IMR-90 (cell line): Measurements from ENCODE around the gene ZNF592. TPM values are rescaled to one million over a fixed set of nuclear protein-coding genes. Genes with fewer than 3 reads are reported as not detected.

Experiments used
- ATAC-seq: fragments of 200-7000 bp; cut with Tn5 transposase; 2 replicates; pipeline ENCODE4 v1.9.1; 2020; ENCODE audit warnings: low read depth, mild to moderate bottlenecking, moderate library complexity
- BruUV-seq: library from RNA; stranded (reverse); fragments of 400-500 nt; replicated peaks from 2 replicates; lab custom pipeline; 2021; lab: Mats Ljungman, UMichigan
- CTCF ChIA-PET: fragments of 300-600 bp; formaldehyde crosslinking; extraction: SDS; loops from one replicate; lab custom pipeline; 2021; ENCODE audit warnings: antibody characterized with exemption; lab: Yijun Ruan, JAX
- POLR2A ChIA-PET: fragments of 300-600 bp; sonication (Branson Sonifier 250); formaldehyde crosslinking; loops from one replicate; lab custom pipeline; 2022; ENCODE audit warnings: antibody characterized with exemption; ENCODE audit not compliant: unreplicated experiment; lab: Charles Lee
- DNase-seq: peaks from one replicate; pipeline ENCODE4 v3.0.0; 2013
- H2AFZ ChIP-seq: replicated peaks from 2 replicates; pipeline ENCODE3; 2013; ENCODE audit warnings: low read length, mild to moderate bottlenecking; ENCODE audit not compliant: poor library complexity
- H2AK5ac ChIP-seq: 2 replicates; pipeline ENCODE4 v1.6.1; 2013; ENCODE audit warnings: low read depth, low read length, inconsistent platforms
- H2AK9ac ChIP-seq: replicated peaks from 2 replicates; pipeline ENCODE3; 2013; ENCODE audit warnings: mild to moderate bottlenecking, low read depth, low read length, moderate library complexity; ENCODE audit not compliant: poor library complexity
- H2BK120ac ChIP-seq: 2 replicates; pipeline ENCODE4 v1.6.1; 2013; ENCODE audit warnings: low read depth, low read length, inconsistent platforms
- H2BK15ac ChIP-seq: 3 replicates; pipeline ENCODE4 v1.6.1; 2013; ENCODE audit warnings: low read depth, low read length, inconsistent platforms
- H2BK20ac ChIP-seq: 2 replicates; pipeline ENCODE4 v1.6.1; 2013; ENCODE audit warnings: low read depth, mild to moderate bottlenecking, inconsistent platforms, low read length, moderate library complexity
- H2BK5ac ChIP-seq: 2 replicates; pipeline ENCODE4 v1.6.1; 2013; ENCODE audit warnings: mild to moderate bottlenecking, low read depth, low read length, inconsistent platforms; ENCODE audit not compliant: poor library complexity, severe bottlenecking
- H3K14ac ChIP-seq: replicated peaks from 2 replicates; pipeline ENCODE4 v1.6.1; 2013; ENCODE audit warnings: low read depth, low read length, inconsistent platforms
- H3K18ac ChIP-seq: 2 replicates; pipeline ENCODE4 v1.6.1; 2013; ENCODE audit warnings: low read depth, low read length, control low read depth
- H3K23ac ChIP-seq: 2 replicates; pipeline ENCODE4 v1.6.1; 2013; ENCODE audit warnings: low read depth, low read length, inconsistent platforms
- H3K27ac ChIP-seq: 2 replicates; pipeline ENCODE4 v1.5.1; 2013; ENCODE audit warnings: mild to moderate bottlenecking, control low read depth, low read length; ENCODE audit not compliant: insufficient read depth
- H3K27me3 ChIP-seq: 2 replicates; pipeline ENCODE4 v1.6.1; 2013; ENCODE audit warnings: low read length; ENCODE audit not compliant: control insufficient read depth, insufficient read depth
- H3K36me3 ChIP-seq: 2 replicates; pipeline ENCODE4 v1.6.1; 2013; ENCODE audit warnings: low read length, mixed read lengths; ENCODE audit not compliant: control insufficient read depth, insufficient read depth
- H3K4ac ChIP-seq: 2 replicates; pipeline ENCODE4 v1.6.1; 2013; ENCODE audit warnings: low read depth, low read length, inconsistent platforms
- H3K4me1 ChIP-seq: 2 replicates; pipeline ENCODE4 v1.6.1; 2013; ENCODE audit warnings: low read length, mixed read lengths; ENCODE audit not compliant: control insufficient read depth, insufficient read depth
- H3K4me2 ChIP-seq: 2 replicates; pipeline ENCODE4 v1.6.1; 2013; ENCODE audit warnings: low read depth, mild to moderate bottlenecking, control low read depth, low read length, moderate library complexity
- H3K4me3 ChIP-seq: 2 replicates; pipeline ENCODE4 v1.5.1; 2013; ENCODE audit warnings: low read depth, mild to moderate bottlenecking, control low read depth, low read length, moderate library complexity; ENCODE audit not compliant: insufficient read depth
- H3K56ac ChIP-seq: 2 replicates; pipeline ENCODE4 v1.6.1; 2013; ENCODE audit warnings: low read length, inconsistent platforms; ENCODE audit not compliant: insufficient read depth; ENCODE audit errors: extremely low read depth
- H3K79me1 ChIP-seq, 2 experiments: 2 replicates each; pipeline ENCODE4 v1.6.1; 2013; ENCODE audit warnings: low read length in 2 of 2, inconsistent platforms in 1 of 2, low read depth in 1 of 2
- H3K9ac ChIP-seq: 2 replicates; pipeline ENCODE4 v1.6.1; 2013; ENCODE audit warnings: low read depth, low read length, control low read depth
- H3K9me1 ChIP-seq: 2 replicates; pipeline ENCODE4 v1.6.1; 2013; ENCODE audit warnings: low read length, inconsistent platforms; ENCODE audit not compliant: insufficient read depth
- H3K9me3 ChIP-seq: 2 replicates; pipeline ENCODE4 v1.6.1; 2013; ENCODE audit warnings: low read length; ENCODE audit not compliant: control insufficient read depth, insufficient read depth
- H4K20me1 ChIP-seq: 2 replicates; pipeline ENCODE4 v1.6.1; 2013; ENCODE audit warnings: low read length, inconsistent platforms; ENCODE audit not compliant: insufficient read depth
- H4K5ac ChIP-seq: 2 replicates; pipeline ENCODE4 v1.6.1; 2013; ENCODE audit warnings: mild to moderate bottlenecking, low read depth, low read length, control low read depth
- H4K8ac ChIP-seq, 2 experiments: 2 replicates each; pipeline ENCODE4 v1.6.1; 2013; ENCODE audit warnings: low read depth in 2 of 2, low read length in 2 of 2, control low read depth in 1 of 2, inconsistent platforms in 1 of 2
- H4K91ac ChIP-seq: 2 replicates; pipeline ENCODE4 v1.6.1; 2013; ENCODE audit warnings: low read depth, low read length, inconsistent platforms; ENCODE audit not compliant: insufficient read depth
- BHLHE40 ChIP-seq: fragments of 150-350 bp; IDR thresholded peaks from 2 replicates; pipeline ENCODE4 v1.6.1; 2016; ENCODE audit warnings: mild to moderate bottlenecking, low read depth, low read length
- CEBPB ChIP-seq: IDR thresholded peaks from 2 replicates; pipeline ENCODE4 v1.6.1; 2012; ENCODE audit warnings: low read depth, low read length, improper control_type of control experiment
- CHD1 ChIP-seq: IDR thresholded peaks from 2 replicates; pipeline ENCODE4 v1.6.1; 2012; ENCODE audit warnings: low read depth, low read length, improper control_type of control experiment
- CTCF ChIP-seq: conservative IDR thresholded peaks from 2 replicates; pipeline ENCODE4 v1.5.1; 2012; ENCODE audit warnings: mild to moderate bottlenecking, low read depth, low read length, improper control_type of control experiment
- ELK1 ChIP-seq: fragments of 150-350 bp; IDR thresholded peaks from 2 replicates; pipeline ENCODE4 v1.6.1; 2016; ENCODE audit warnings: low read depth, mild to moderate bottlenecking, low read length, moderate library complexity, borderline replicate concordance
- FOS ChIP-seq: fragments of 150-350 bp; IDR thresholded peaks from 2 replicates; pipeline ENCODE4 v1.6.1; 2016; ENCODE audit warnings: low read depth, low read length
- MAFK ChIP-seq: IDR thresholded peaks from 2 replicates; pipeline ENCODE4 v1.6.1; 2012; ENCODE audit warnings: low read depth, low read length, improper control_type of control experiment
- MAZ ChIP-seq: IDR thresholded peaks from 2 replicates; pipeline ENCODE4 v1.6.1; 2012; ENCODE audit warnings: low read depth, mild to moderate bottlenecking, low read length, improper control_type of control experiment, moderate library complexity, borderline replicate concordance
- NFE2L2 ChIP-seq: fragments of 150-350 bp; IDR thresholded peaks from 2 replicates; pipeline ENCODE4 v1.6.1; 2016; ENCODE audit warnings: low read depth, mild to moderate bottlenecking, low read length
- POLR2A ChIP-seq: IDR thresholded peaks from 2 replicates; pipeline ENCODE4 v1.6.1; 2012; ENCODE audit warnings: mild to moderate bottlenecking, low read depth, low read length
- RAD21 ChIP-seq: IDR thresholded peaks from 2 replicates; pipeline ENCODE4 v1.6.1; 2012; ENCODE audit warnings: low read length, improper control_type of control experiment
- RCOR1 ChIP-seq: IDR thresholded peaks from 2 replicates; pipeline ENCODE4 v1.6.1; 2012; ENCODE audit warnings: mild to moderate bottlenecking, low read length, improper control_type of control experiment; ENCODE audit not compliant: insufficient replicate concordance
- RFX5 ChIP-seq: IDR thresholded peaks from 2 replicates; pipeline ENCODE4 v1.8.0; 2012; ENCODE audit warnings: low read depth, mild to moderate bottlenecking, low read length, moderate library complexity
- SMC3 ChIP-seq: fragments of 150-350 bp; IDR thresholded peaks from 2 replicates; pipeline ENCODE4 v1.6.1; 2016; ENCODE audit warnings: low read depth, mild to moderate bottlenecking, antibody characterized with exemption, low read length, moderate library complexity
- USF2 ChIP-seq: fragments of 150-350 bp; IDR thresholded peaks from 2 replicates; pipeline ENCODE4 v1.6.1; 2017; ENCODE audit warnings: mild to moderate bottlenecking, antibody characterized with exemption, low read length, low read depth
- WGBS, 2 experiments: methylation state at CpG; one replicate each; pipeline versions ENCODE4 v1.1.5 to v1.1.7; 2013; ENCODE audit warnings: missing lambda C conversion rate in 2 of 2; ENCODE audit not compliant: insufficient read length in 1 of 2; ENCODE audit errors: extremely low coverage in 2 of 2; 5-methylcytosine and 5-hydroxymethylcytosine counted together
- dilution Hi-C: fragments of 300-500 bp; cut with HindIII; formaldehyde crosslinking; loops from one replicate; pipeline ENCODE4 v1.14.3; 2018; ENCODE audit warnings: low sequenced_read_pairs; ENCODE audit not compliant: unreplicated experiment
- in situ Hi-C: fragments of 300-500 bp; cut with MboI; formaldehyde crosslinking; loops from 3 replicates; pipeline ENCODE4 v1.14.3; 2019; ENCODE audit warnings: low sequenced_read_pairs, inconsistent platforms, mixed read lengths
- intact Hi-C: fragments of 100-400 bp; cut with micrococcal nuclease; formaldehyde crosslinking; loops from 2 replicates; pipeline ENCODE4 v1.10.0; 2022
- polyA plus RNA-seq, 3 experiments: library from polyadenylated mRNA; depleted of rRNA; stranded (reverse); fragments of >200 nt; gene quantifications; 2 replicates each; pipeline ENCODE4 v1.2.3, GENCODE V29; 2012; ENCODE audit warnings: low replicate concordance in 1 of 3
- total RNA-seq: library from RNA; depleted of rRNA; stranded (reverse); fragments of >200 nt; gene quantifications from 2 replicates; pipeline ENCODE4 v1.2.3, GENCODE V29; 2012

ZNF592 gene
- total and polyA plus RNA-seq, 2 of the 4 experiments (the other 2 are of a cell fraction), result 4.3 to 10.2 TPM

- ChIA-PET CTCF (interaction anchor here (0.6 kb wide), 1 partner anchor 118 kb away, joined by 3 read pairs; no protein-coding TSS in a partner anchor), POLR2A (no interaction called here)
- Histone ChIP-seq H2BK120ac (no peak overlapping the region), H2BK5ac (no peak overlapping the region), H3K4me3 (no peak overlapping the region), H3K18ac (no peak overlapping the region), H3K27me3 (peaks cover 32% of the 10 kb centered on the region), H3K9ac (no peak overlapping the region), H2AK9ac (no peak overlapping the region), H3K4me2 (no peak overlapping the region), H2BK20ac (no peak overlapping the region), H3K9me1 (peaks cover 6% of the 10 kb centered on the region; the same call in 1 of the 2 replicates), H2AK5ac (no peak overlapping the region), H3K36me3 (no peaks in the 10 kb centered on the region), H4K91ac (no peak overlapping the region), H3K14ac (no peak overlapping the region), H4K5ac (no peak overlapping the region), H2AFZ (no peak overlapping the region), H3K4ac (no peak overlapping the region), H3K9me3 (no peaks in the 10 kb centered on the region), H4K8ac (no peak overlapping the region), H4K20me1 (peaks cover 3% of the 10 kb centered on the region; the same call in 1 of the 2 replicates), H3K56ac (no peak overlapping the region), H3K79me1 (no peaks in the 10 kb centered on the region), H2BK15ac (no peak overlapping the region), H3K23ac (no peak overlapping the region), H3K4me1 (peaks cover 3% of the 10 kb centered on the region; the same call in 1 of the 2 replicates), H3K27ac (no peak overlapping the region)
- 60% methylated on average over 1 of the region's 4 CpGs; no CpG with 5 or more reads in 1 of the 2 experiments for WGBS, 2 experiments
- intact Hi-C loops, result no loop called here
- dilution Hi-C loops, result no loop called here
- DNase-seq (no peak), ATAC-seq (no peak)
- in situ Hi-C loops, result no loop called here
- BruUV-seq, result no TSS peak
- no peak for TF ChIP-seq RFX5
- TF ChIP-seq MAZ, result no peak
- no peak for TF ChIP-seq ELK1
- TF ChIP-seq SMC3, result no peak
- TF ChIP-seq MAFK, result no peak
- no peak for TF ChIP-seq RAD21
- TF ChIP-seq CTCF, result no peak
- TF ChIP-seq NFE2L2, result no peak
- no peak for TF ChIP-seq CHD1
- no peak for TF ChIP-seq BHLHE40
- TF ChIP-seq RCOR1, result no peak
- no peak for TF ChIP-seq POLR2A
- no peak for TF ChIP-seq CEBPB
- no peak for TF ChIP-seq FOS
- no peak for TF ChIP-seq USF2
Measured at GRCh38 chr15:84834229-84834955, 86.0 kb downstream of the ZNF592 start.
